Measurements from ENCODE around the gene DPH7.
A peak's percentile ranks its signal among the peaks of the same experiment; 100 is the strongest.
"Not testable (repeated sequence)": the region's sequence is repeated elsewhere in the genome, so short reads cannot be mapped to it uniquely, and the experiment has no call there.

DPH7 gene

GRCh38 chr9:137606005-137606621 is 27.4 kb upstream of the DPH7 start:
- DNase-seq: no peak

DNA sequence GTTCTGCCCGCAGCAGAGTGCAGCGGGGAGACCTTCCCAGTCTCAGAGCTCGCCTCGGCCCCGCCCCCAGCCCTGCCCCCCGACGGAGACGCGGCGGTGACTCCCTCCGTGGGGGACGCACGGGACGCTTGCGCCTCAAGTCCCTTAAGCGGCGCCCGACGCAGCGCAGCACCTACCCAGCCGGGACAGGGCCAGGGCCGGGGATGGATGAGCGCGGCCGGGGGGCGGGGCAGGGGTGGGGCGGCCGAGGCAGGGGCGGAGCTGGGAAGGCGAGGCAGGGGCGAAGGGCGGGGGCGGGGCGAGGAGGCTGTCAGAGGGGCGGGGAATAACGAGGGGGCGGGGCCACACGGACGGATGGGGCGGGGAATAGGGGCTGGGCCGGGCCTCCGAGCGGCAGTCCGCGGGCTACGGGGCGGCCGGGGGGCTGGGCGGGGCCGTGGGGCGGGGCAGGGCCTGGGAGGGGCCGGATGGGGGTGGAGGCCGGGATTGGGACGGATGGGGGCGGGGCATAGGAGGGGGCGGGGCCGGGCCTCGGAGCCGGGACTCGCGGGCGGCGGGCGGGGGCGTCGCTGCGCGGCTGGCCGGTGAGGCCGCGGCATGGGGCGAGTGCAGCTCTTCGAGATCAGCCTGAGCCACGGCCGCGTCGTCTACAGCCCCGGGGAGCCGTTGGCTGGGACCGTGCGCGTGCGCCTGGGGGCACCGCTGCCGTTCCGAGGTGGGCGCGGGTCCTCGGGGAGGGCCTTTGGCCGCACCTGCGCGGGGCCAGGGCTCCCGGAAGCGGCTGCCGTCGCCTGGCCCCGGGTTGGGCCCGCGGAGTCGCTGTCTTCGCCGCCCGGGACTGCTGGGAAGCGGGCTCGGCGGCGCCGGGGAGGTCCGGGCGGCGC is 26.6 kb upstream of the DPH7 start, which contains the start of gene ARRDC1:
Gene ARRDC1, plus strand, starts transcription at position 566 of the 884 bp plus-strand sequence. Its CDS starts 32 bp downstream, at position 598.
- peak; percentile 56 for DNase-seq

- no peak for DNase-seq
Observed at GRCh38 chr9:137604345-137605086, 25.8 kb upstream of the DPH7 start.

- DNase-seq: no peak
Observed at GRCh38 chr9:137603879-137604278, 25.2 kb upstream of the DPH7 start.

GRCh38 chr9:137602661-137603060 is 23.9 kb upstream of the DPH7 start:
- DNase-seq: no peak

DNA sequence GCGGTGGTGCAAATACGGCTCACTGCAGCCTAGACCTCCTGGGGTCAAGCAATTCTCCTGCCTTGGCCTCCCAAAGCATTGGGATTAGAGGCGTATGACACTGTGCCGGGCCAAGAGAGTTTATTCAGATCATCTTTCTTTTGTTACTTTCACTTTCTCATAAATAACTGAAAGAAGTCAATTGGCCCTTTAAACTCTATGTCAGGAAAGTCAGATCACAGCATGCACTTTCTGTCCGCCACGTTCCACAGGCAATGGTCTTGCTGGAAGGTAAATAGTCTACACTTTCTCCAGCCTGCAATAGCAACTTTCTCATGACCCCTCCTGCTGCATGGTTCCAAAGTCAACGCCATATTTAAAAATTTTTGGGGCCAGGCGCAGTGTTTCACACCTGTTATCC is 20.2 kb upstream of the DPH7 start:
- DNase-seq: no peak

GRCh38 chr9:137596577-137596976 is 17.9 kb upstream of the DPH7 start:
- DNase-seq: not testable (repeated sequence)

GRCh38 chr9:137593176-137593575 is 14.5 kb upstream of the DPH7 start:
- DNase-seq: no peak

DNA sequence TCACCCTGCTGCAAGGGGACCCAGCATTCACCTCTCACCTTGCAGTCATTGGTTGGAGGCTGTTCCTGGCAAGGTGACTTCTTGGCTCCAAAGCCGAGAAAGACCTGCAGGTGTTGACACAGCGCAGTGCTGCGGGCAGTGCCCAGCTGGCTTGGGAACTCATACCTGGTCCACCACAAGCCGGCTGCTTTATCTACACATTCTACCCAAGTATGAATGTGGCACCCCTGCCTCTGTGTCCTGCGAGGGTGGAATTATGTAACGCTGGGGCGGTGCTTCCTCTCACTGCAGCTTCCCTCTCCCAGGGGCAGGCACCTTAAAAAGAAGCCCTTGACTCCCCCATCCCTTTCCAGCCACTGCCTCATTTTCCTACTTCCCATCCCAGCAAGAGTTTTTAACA is 14.0 kb upstream of the DPH7 start:
- no peak for DNase-seq

DNA sequence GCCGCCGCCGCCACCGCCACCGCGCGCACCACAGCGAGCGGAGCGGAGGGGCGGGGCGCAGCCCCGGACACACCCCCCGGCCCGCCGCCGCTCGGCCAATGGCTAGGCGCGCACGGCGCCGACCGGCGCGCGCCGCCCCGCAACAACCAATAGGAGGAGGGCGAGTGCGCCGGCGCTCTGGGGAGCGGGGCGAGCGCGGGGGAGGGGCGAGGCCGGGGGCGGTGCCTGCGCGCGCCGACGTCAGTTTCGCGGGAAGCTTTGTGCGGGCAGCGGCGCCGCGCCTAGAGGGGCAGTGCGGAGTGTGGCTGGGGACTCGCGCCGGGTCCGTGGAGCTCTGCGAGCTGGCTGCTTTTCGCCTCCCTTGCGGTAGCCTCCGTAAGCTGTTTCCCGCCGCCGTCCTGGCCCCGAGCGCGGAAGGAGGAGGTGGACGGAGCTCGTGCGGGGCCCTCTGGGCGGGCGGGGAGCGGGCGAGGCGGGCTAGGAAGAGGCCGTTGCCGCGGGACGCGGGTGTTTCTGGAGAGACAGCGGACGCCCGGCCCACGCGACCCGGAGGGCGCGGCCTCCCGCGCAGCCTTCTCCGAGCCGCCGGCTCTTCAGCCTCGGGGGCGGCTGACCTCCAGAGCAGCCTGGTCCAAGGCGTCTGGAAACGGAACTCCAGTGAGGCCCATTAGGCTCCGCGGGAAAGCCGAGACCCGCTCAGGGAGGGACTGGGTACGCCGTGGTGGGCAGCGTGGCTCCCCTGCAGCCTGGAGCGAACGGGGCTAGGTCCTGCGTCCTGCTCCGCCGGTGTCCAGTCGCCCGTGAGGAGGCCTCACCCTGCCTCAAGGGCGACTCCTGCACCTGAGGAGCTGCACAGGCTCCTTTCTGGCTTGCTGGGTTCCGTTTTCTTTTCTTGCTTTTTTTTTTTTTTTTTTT is 12.0 kb upstream of the DPH7 start, which contains the start of gene ZMYND19:
Gene ZMYND19, minus strand, starts transcription at position 44 of the 915 bp plus-strand sequence. CDS start 249 bp downstream, outside the sequence.
- peak; percentile 53 for DNase-seq

- no peak for DNase-seq
Observed at GRCh38 chr9:137590123-137590468, 11.4 kb upstream of the DPH7 start.

GRCh38 chr9:137589441-137590122 is 10.9 kb upstream of the DPH7 start:
- no peak for DNase-seq

- DNase-seq: no peak
Observed at GRCh38 chr9:137588891-137589290, 10.2 kb upstream of the DPH7 start.

DNA sequence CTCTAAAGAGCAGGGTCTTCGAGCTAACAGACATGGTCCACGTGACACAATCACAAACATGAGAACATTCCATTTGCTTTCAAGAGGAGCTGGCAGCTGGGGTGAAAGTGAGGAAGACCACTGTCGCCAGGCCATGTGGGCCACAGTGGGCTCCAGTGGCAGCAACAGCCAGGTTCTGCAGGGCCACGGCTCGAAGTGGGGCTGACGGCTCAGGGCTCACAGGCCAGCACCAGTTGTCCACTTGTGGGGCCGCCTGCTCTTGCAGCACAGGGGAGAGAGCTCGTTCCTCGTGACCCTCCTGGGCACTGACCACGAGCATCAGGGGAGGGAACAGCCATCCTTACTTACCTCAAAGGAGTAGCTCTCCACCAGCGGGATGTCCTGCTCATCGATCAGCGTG is 9.6 kb upstream of the DPH7 start:
- DNase-seq: no peak

- DNase-seq: no peak
Observed at GRCh38 chr9:137586854-137587253, 8.1 kb upstream of the DPH7 start.

- DNase-seq: no peak
Observed at GRCh38 chr9:137583957-137584356, 5.2 kb upstream of the DPH7 start.

DNA sequence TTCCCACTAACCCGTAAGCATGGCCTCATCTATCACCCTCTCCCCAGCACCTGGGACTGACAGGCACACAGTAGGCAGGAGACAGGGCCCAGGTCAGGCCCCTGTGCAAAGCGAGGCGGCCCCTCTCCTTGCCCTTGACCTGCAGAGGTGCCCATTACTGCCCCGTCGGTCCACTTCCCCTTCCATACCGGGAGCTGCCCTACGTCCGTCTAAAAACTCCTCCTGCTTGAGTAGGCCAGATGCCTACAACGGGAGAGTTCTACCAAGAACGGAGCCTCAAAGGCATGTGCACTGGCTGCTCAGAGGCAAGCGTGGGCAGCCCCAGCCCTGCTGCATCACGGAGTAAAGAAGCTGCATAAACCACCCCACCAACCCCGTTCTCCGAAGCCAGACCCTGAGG is 4.6 kb upstream of the DPH7 start:
- no peak for DNase-seq

GRCh38 chr9:137582286-137582860 is 3.6 kb upstream of the DPH7 start:
- no peak for DNase-seq

- DNase-seq: no peak
Observed at GRCh38 chr9:137581361-137582285, 2.9 kb upstream of the DPH7 start.

GRCh38 chr9:137580954-137581322 is 2.2 kb upstream of the DPH7 start:
- DNase-seq: no peak

All from NCI-H526 treated with DMSO at 0.1 percent for 48 hours (cell line).